ENCODE data around the gene PHKB. TPM values are rescaled to one million over a fixed set of nuclear protein-coding genes. Genes with fewer than 3 reads are reported as not detected.
"Not testable (repeated sequence)": the region's sequence is repeated elsewhere in the genome, so short reads cannot be mapped to it uniquely, and the experiment has no call there.

Gene PHKB
- total RNA-seq, 1 donor from 2014 or later, result 94.2 TPM

GRCh38 chr16:47493381-47494337 lies 32.5 kb downstream of the PHKB start:
- intact Hi-C loops (cut with DNase I), result no loop called here
- DNase-seq (ENCODE audit: low spot score) (no peak), ATAC-seq (no peak)

DNA sequence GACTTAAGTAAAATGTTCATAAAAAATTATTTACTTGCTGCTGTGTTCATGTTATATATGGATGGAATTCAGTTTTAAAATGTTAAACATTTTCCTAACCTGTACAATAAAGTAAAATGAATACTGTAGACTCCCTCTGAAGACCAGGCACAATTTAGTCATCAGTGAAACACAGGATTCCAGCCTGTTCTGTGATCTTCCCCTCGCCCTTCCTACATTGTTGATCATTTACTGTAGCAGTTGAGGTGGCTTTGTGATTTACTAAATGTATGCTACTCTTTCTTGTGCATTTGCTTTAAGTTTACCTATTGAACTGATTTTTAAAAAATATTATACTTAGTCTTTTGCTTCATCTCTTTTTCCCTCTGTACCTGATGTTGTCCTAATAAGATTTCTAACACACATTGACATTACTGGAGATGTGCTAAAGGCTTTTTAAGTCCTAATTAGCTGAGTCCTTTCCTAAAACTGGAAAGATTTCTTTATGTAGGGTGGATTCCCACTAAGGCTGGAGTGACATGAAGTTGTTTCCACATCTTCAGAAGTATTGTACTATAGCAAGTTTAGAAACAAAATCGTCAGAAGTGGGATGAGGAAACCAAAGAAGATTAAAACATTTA lies 38.1 kb downstream of the PHKB start:
- intact Hi-C loops (cut with DNase I), result no loop called here
- DNase-seq (ENCODE audit: low spot score), result no peak
- ATAC-seq, result no peak

- ATAC-seq, result no peak
- intact Hi-C loops (cut with DNase I), result no loop called here
Measured at GRCh38 chr16:47499700-47500264, 38.7 kb downstream of the PHKB start.

DNA sequence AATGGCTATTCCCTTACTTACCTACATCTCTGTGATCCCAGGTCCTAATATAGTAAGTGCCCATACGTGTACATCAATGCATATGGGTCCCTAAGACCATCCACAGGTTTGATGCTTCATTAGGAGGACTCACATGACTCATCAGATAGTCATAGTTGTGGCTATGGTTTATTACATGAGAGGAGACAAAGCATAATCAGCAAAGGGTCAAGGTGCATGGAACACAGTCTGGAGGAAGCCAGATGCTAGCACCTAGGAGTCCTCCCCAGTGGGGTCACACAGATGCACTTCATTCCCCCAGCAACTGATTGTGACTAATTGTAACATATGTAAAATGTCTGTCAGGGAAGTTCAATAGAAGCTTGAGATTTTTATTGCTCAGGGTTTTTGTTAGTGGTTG lies 42.8 kb downstream of the PHKB start:
- intact Hi-C loops (cut with DNase I), result no loop called here
- ATAC-seq (no peak), DNase-seq (ENCODE audit: low spot score) (no peak)

More at GRCh38 chr16:47499700-47500264, 38.7 kb downstream of the PHKB start:
- DNase-seq (ENCODE audit: low spot score), result no peak

GRCh38 chr16:47504599-47504998 lies 43.5 kb downstream of the PHKB start:
- intact Hi-C loops (cut with DNase I), result no loop called here
- no peak for ATAC-seq
- no peak for DNase-seq (ENCODE audit: low spot score)

DNA sequence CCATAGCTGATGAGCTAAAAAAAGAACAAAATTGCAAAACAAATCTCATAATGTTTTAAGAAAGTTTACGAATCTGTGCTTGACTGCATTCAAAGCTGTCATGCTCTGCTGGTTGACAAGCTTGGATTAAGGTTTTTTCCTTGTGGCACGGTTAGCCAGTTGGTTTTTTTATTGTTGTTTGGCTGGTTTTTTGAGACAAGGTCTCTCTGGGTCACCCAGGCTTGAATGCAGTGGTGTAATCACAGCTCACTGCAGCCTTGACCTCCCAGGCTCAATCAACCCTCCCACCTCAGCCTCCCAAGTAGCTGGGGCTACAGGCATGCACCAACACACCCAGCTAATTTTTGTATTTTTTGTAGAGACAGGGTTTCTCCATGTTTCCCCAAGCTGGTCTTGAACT lies 45.7 kb downstream of the PHKB start:
- no peak for ATAC-seq
- no peak for DNase-seq (ENCODE audit: low spot score)
- intact Hi-C loops (cut with DNase I), result no loop called here

GRCh38 chr16:47507701-47508100 lies 46.6 kb downstream of the PHKB start:
- DNase-seq (ENCODE audit: low spot score) (no peak), ATAC-seq (no peak)
- intact Hi-C loops (cut with DNase I), result no loop called here

GRCh38 chr16:47511882-47512281 lies 50.8 kb downstream of the PHKB start:
- intact Hi-C loops (cut with DNase I), result no loop called here
- DNase-seq (ENCODE audit: low spot score), result no peak

DNA sequence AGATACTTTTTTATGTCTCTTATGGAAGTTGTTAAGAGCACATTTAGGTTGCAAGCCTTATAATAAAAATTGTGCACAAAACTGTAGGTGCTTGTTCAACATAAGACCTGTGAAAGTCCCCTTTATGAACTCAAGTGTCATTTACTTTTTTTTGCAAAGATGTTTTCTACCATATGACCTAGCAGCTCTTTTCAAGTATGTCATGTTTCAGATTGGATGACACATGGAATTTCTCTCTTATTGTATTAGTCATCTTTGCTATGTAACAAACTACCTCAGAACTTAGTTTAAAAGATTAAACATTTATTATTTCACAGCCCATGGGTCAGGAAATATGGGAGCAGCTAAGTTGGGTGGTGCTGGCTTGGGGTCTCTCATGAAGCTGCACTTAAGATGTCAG lies 57.9 kb downstream of the PHKB start:
- DNase-seq (ENCODE audit: low spot score), result no peak
- intact Hi-C loops (cut with DNase I), result no loop called here
- ATAC-seq, result no peak

More at GRCh38 chr16:47511882-47512281, 50.8 kb downstream of the PHKB start:
- no peak for ATAC-seq

DNA sequence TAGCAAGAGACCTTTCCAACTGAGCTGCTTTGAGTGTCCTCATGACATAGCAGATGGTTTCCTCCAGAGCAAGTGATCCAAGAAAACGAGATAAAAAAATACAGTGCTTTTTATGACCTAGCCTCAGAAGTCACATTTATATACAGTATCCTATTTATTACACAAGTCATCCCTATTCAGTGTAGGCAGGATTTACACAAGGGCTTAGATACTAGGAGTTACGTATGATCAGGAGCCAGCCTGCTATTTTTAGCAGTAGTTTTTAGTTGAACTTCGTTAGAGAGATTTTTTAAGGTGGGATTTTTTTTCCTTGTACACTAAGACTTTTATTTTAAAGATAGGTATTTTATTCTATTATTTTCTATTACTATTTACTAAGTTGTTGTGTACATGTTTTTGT lies 58.4 kb downstream of the PHKB start:
- ATAC-seq (no peak), DNase-seq (ENCODE audit: low spot score) (no peak)
- intact Hi-C loops (cut with DNase I), result no loop called here

GRCh38 chr16:47519996-47520679 lies 59.0 kb downstream of the PHKB start:
- DNase-seq (ENCODE audit: low spot score) (no peak), ATAC-seq (no peak)
- intact Hi-C loops (cut with DNase I), result no loop called here

- intact Hi-C loops (cut with DNase I), result no loop called here
- ATAC-seq, result no peak
- no peak for DNase-seq (ENCODE audit: low spot score)
Measured at GRCh38 chr16:47523342-47524006, 62.3 kb downstream of the PHKB start.

- intact Hi-C loops (cut with DNase I), result no loop called here
- ATAC-seq (no peak), DNase-seq (ENCODE audit: low spot score) (no peak)
Measured at GRCh38 chr16:47524007-47524405, 62.9 kb downstream of the PHKB start.

- ATAC-seq, result no peak
- intact Hi-C loops (cut with DNase I), result no loop called here
- no peak for DNase-seq (ENCODE audit: low spot score)
Measured at GRCh38 chr16:47528431-47528830, 67.3 kb downstream of the PHKB start.

- DNase-seq (ENCODE audit: low spot score) (no peak), ATAC-seq (no peak)
- intact Hi-C loops (cut with DNase I), result no loop called here
Measured at GRCh38 chr16:47533744-47534292, 72.7 kb downstream of the PHKB start.

DNA sequence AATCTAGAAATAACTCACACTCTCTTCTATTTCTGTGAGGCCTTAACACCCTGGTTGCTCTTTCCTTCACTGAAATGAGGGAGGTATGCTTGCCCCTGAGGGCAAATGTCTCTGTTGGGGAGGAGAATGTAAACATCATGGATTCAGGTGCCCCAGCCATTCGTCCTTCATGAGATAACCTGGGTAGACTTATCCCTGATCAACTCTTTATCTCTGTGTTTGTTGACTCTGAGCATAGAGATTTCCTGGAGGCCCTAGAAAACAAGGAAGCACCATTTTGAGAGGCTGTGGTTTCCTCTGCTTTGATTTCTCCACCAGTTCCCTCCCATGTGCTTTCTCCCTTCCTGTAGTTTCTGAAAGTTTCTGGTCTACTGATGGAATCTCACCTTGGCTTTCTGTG lies 77.3 kb downstream of the PHKB start:
- DNase-seq (ENCODE audit: low spot score) (no peak), ATAC-seq (no peak)
- intact Hi-C loops (cut with DNase I), result no loop called here

DNA sequence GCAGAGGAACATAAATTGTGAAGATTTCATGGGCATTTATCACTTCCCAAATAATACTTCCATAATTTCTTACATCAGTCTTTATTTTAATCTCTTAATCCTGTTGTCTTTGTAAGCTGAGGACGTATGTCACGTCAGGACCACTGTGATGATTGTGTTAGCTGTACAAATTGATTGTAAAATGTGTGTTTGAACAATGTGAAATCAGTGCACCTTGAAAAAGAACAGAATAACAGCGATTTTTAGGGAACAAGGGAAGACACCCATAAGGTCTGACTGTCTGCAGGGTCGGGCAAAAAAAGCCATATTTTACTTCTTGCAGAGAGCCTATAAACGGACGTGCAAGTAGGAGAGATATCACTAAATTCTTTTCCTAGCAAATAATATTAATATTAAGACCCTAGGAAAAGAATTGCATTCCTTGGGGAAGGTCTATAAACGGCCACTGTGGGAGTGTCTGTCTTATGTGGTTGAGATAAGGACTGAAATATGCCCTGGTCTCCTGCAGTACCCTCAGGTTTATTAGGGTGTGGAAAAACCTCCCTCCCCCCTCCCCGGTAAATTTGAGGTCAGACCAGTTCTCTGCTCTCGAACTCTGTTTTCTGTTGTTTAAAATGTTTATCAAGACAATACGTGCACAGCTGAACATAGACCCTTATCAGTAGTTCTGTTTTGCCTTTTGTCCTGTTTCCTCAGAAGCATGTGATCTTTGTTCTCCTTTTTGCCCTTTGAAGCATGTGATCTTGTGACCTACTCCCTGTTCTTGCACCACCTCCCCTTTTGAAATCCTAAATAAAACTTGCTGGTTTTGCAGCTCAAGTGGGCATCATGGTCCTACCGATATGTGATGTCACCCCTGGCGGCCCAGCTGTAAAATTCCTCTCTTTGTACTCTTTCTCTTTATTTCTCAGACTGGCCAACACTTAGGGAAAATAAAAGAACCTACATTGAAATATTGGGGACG lies 78.9 kb downstream of the PHKB start:
- DNase-seq (ENCODE audit: low spot score); intact Hi-C loops (cut with DNase I); ATAC-seq: not testable (repeated sequence)

DNA sequence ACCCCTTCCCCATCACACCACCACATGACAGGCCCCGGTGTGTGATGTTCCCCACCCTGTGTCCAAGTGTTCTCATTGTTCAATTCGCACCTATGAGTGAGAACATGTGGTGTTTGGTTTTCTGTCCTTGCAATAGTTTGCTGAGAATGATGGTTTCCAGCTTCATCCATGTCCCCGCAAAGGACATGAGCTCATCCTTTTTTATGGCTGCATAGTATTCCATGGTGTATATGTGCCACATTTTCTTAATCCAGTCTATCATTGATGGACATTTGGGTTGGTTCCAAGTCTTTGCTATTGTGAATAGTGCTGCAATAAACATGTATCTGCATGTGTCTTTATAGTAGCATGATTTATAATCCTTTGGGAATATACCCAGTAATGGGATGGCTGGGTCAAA lies 80.0 kb downstream of the PHKB start:
- DNase-seq (ENCODE audit: low spot score); intact Hi-C loops (cut with DNase I); ATAC-seq: not testable (repeated sequence)
